GM18505 (cell line): ENCODE data around the gene SYN1.

Source experiments
- ATAC-seq: cut with Tn5 transposase; IDR thresholded peaks from one replicate; pipeline ENCODE4 v1.9.1; 2021; ENCODE audit not compliant: unreplicated experiment
- POLR2A ChIP-seq: IDR thresholded peaks from 4 replicates; pipeline ENCODE4 v1.6.1; 2011; ENCODE audit warnings: borderline replicate concordance; ENCODE audit not compliant: insufficient read depth, insufficient read length; ENCODE audit errors: extremely low read depth

Gene SYN1

GRCh38 chrX:47628982-47629381 lies 9.3 kb upstream of the SYN1 start:
- TF ChIP-seq POLR2A, result no peak
- ATAC-seq, result no peak

DNA sequence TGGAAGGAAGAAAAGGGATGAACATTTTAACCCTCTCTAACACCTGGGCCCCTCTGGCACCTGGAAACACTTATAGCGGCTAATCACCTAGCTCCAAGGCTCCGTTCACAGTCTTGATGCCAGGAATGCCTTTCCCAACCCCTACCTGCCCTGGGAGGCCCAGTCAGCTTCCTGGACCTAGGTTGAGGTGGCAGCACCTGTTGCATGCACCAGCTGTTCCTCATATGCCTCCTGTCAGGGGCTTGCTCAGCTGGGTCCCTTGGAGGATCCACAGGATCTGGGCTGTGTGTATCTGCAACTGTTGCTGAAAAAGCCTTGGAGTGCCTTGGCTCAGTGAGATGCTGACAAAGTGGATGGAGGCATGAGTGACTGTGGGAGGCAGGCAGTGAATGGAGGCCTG lies 5.7 kb upstream of the SYN1 start:
- no peak for ATAC-seq
- TF ChIP-seq POLR2A, result no peak

DNA sequence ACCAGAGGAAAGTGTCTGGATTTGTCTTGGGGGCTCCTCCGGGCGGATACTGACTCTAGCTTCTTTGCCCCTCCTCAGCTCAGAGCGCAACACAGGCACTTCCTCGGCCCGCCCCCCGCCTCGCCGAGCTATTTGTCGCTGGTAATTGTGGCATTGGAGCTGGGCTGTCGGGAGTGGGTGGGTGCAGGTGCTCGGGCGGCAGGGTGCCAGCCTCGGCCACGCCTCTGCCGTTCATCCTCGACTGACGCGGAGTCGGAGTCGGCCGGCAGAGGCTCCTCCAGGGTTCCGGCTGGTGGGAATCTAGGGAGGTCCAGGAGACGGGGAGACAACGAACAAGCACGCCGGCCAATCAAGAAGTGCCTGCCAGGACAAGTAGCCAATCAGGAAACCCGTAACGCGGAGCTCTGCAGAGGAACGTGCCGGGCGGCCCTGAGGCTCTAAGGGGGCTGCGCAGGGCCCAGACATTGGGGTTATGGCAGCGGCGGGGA lies 3.9 kb upstream of the SYN1 start:
- TF ChIP-seq POLR2A, result no peak
- ATAC-seq, result no peak

- TF ChIP-seq POLR2A, result no peak
- no peak for ATAC-seq
Observed at GRCh38 chrX:47621851-47622250, 2.2 kb upstream of the SYN1 start.

DNA sequence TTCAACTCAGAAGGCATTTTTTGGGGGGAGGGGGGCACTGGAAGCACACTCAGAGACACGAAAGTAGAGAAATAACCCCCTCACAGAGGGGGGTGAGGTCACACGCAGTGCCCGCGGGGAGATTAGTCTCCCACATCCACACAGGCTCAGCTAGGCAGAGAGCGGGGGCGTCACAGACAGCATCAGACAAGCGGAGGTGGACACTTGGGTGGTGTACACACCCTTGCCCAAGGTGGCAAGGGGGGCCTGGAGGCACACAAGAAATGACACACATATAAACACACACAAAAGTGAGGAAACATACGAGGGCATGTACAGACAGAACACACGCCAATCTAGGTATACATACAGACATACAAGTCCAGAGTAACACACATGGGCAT lies 637 bp upstream of the SYN1 start:
- no peak for ATAC-seq

GRCh38 chrX:47618923-47619485 lies 653 bp downstream of the SYN1 start:
- TF ChIP-seq POLR2A, result no peak
- no peak for ATAC-seq

More for the DNA sequence above, 637 bp upstream of the SYN1 start:
- TF ChIP-seq POLR2A, result no peak

DNA sequence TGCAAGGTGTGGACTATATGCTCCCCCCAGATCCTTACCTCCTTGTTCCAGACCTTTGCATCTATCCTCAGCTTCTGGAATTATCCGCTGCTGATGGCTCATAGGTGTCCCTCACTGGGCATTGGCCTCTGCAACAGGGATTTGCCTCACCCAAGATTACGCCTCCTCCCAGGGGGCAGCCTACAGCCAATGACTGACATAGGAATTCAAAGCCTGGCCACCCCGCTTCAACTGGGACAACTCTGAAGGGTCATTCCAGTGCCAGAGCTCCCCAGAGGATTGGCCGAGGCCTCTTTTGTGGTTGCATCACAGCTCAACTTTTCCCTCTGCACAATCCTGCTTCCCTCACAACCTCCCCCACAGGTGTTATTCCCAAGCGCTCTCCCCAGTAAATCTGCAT lies 5.0 kb downstream of the SYN1 start:
- no peak for ATAC-seq
- TF ChIP-seq POLR2A, result no peak

DNA sequence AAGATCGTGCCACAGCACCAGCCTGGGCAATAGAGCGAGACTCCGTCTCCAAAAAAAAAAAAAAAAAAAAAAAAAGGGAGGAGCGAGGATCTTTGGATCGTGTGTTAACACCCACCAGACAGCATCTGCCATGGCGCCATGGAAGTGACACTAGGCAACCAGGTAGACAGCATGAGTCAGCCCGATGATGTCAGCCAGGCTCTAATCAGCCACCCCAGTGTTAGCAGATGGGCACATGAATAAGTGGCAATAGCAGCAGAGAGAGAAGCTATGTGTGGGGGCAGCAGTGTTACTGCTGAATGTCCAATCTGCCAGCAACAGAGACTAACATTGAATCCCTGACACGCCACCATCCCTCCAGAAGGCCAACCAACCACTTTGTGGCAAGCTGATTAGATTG lies 6.6 kb downstream of the SYN1 start:
- ATAC-seq, result no peak
- TF ChIP-seq POLR2A, result no peak

DNA sequence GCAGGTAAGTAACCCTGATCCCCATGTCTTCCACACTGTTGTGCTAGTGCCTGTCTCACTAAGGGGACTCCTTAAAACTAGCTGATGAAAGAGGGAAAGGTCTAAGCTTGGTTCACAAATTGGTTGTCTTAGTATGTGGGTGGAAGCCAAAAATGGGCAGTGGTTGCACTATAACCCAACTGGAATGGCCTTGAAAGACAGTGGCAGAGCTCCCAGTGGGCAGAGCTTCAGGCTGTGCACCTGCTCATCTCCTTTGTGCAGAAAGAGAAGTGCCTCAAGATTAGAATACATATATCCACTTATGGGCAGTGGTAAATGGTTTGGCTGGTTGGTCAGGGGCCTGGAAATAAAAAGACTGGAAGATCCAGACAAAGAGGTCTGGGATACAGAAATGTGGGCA lies 7.2 kb downstream of the SYN1 start:
- no peak for ATAC-seq
- TF ChIP-seq POLR2A, result no peak

DNA sequence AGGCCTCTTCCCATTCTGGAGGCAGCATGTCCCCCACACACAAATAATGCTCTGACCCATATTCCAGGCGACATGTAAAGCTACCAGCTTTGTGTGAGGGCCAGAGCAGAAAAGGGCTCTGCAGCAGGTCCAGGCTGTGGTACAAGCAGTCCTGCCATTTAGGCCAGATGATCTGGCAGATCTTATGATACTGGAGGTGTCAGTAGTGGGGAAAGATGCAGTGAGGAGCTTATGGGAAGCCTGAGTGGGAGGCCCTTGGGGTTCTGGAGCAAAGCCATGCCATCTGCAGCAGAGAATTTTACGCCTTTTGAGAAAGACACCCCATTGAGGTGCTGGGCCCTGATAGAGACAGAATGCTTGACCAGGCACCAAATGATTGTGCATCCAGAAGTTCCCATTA lies 7.7 kb downstream of the SYN1 start:
- no peak for TF ChIP-seq POLR2A
- ATAC-seq, result no peak

GRCh38 chrX:47611489-47611888 lies 8.2 kb downstream of the SYN1 start:
- TF ChIP-seq POLR2A, result no peak
- ATAC-seq, result no peak

DNA sequence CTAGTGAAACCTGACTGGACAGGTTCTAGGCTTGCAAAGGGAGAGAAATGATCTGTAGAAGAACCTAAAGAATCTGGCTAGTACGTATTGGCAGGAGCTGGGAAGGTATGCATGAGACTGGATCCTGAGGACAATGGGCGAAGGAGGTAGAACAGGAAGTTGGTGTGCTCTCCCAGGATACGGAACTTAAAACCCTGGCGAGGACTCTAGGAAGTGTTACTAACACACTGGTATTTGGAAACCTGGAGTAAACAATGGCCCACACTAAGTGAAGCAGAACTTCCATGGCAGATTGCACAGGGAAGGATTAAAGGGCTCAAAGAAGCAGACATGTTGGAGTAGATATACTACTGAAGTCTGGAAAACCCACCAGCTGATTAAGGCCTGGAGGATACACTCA lies 9.1 kb downstream of the SYN1 start:
- no peak for ATAC-seq
- no peak for TF ChIP-seq POLR2A

DNA sequence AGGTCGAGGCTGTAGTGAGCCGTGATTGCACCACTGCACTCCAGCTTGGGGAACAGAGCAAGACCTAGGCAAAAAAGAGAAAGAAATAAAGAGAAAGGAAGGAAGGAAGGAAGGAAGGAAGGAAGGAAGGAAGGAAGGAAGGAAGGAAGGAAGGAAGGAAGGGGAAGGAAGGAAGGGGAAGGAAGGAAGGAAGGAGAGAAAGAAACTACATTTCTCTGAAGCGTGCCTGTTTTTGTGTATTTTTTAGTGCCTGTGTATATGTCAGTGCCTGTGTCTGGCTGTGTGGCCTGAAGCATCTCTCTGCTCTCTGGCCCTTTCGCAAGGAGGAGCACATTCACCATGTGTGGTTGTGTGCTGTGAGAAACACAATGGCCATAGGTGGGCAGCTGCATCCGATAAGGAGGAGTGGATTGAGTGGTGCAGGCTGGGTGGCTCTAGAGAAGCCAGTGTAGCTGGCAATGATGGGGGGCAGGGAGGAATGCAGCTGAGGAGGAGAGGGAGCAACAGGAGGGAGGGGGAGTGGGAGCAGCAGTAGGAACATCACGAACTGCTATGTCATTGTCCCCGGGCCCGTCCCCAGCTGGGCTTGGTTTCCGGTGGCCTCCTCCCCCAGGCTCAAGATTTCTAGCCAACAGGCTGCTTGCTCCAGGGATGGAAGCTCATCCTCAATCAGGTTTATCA lies 11.4 kb downstream of the SYN1 start:
- ATAC-seq, result no peak

DNA sequence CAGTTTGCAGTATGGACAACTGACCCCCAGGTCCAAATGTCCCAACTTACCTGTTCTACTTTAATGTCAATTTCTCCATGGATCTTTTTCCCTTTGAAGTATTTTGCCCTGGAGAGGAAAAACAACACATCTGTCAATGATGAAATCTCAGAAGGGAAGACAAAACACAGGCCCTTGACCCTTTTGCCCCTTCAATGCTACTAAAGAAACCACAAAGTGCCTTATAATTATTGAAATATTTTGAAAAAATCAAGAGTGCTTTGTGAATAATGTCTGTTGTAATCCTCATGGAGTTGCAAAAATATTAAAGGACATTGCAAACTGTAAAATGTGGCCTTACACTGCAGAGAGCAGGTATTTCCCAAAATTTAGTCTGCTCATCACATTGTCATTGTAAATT lies 12.6 kb downstream of the SYN1 start:
- no peak for TF ChIP-seq POLR2A
- no peak for ATAC-seq

More for the DNA sequence above, 11.4 kb downstream of the SYN1 start:
- TF ChIP-seq POLR2A, result no peak
